Left colon (tissue), 2 donors: ENCODE data around the gene RNFT2. TPM values are rescaled to one million over a fixed set of nuclear protein-coding genes. Genes with fewer than 3 reads are reported as not detected.

Experiments used
- ATAC-seq: fragments of 200-7000 bp; cut with Tn5 transposase; one replicate; pipeline ENCODE4 v1.9.1; 2020; ENCODE audit warnings: mild to moderate bottlenecking, moderate library complexity
- DNase-seq, 2 donors: peaks; one replicate each; pipeline ENCODE4 v3.0.0-alpha.2; 2020
- intact Hi-C, 2 donors: fragments of 100-400 bp; cut with DNase I in 1 of 2; cut with micrococcal nuclease in 1 of 2; formaldehyde crosslinking; loops; one replicate each; pipeline versions ENCODE4 v1.11.2 to v1.14.0; 2022; cut with DNase I, micrococcal nuclease
- total RNA-seq, 2 donors: library from RNA; stranded (reverse); fragmentation: NEBNext Ultra II Directional; extraction: Animal tissue kit (Norgen Biotek cat#: 25700); gene quantifications; one replicate each; pipeline ENCODE4 v1.2.1, GENCODE V29; 2021
- donor health status: DM: no; HTN: no; CAD: no.
- donor health status: DM: yes; HTN: yes; CAD: no.

The RNFT2 gene
- total RNA-seq, 2 donors from 2014 or later = 2.3 to 2.8 TPM

- intact Hi-C loops = no loop called here
- DNase-seq = peak in 1 of 2 donors; percentile 22
- ATAC-seq = no peak
Observed at GRCh38 chr12:116881325-116881876, 143.3 kb downstream of the RNFT2 start, which contains the start of gene HRK. Gene HRK (minus strand): TSS chr12:116881441. CDS start chr12:116881307, 134 bp downstream.

- intact Hi-C loops = no loop called here
- DNase-seq (no peak), ATAC-seq (no peak)
Observed at GRCh38 chr12:116881877-116882507, 143.9 kb downstream of the RNFT2 start.

GRCh38 chr12:116882742-116883141 lies 144.6 kb downstream of the RNFT2 start:
- no peak for DNase-seq
- ATAC-seq = no peak
- intact Hi-C loops = no loop called here

GRCh38 chr12:116884871-116885270 lies 146.8 kb downstream of the RNFT2 start:
- intact Hi-C loops = no loop called here
- DNase-seq (no peak), ATAC-seq (no peak)

- no peak for DNase-seq
- no peak for ATAC-seq
- intact Hi-C loops = no loop called here
Observed at GRCh38 chr12:116885491-116885890, 147.4 kb downstream of the RNFT2 start.

GRCh38 chr12:116887244-116887643 lies 149.1 kb downstream of the RNFT2 start:
- no peak for DNase-seq
- ATAC-seq = no peak
- intact Hi-C loops = no loop called here

GRCh38 chr12:116887897-116888296 lies 149.8 kb downstream of the RNFT2 start:
- ATAC-seq = peak; percentile 67
- DNase-seq = no peak
- intact Hi-C loops = no loop called here

- DNase-seq = no peak
- no peak for ATAC-seq
- intact Hi-C loops = no loop called here
Observed at GRCh38 chr12:116890330-116890729, 152.2 kb downstream of the RNFT2 start.

- ATAC-seq (no peak), DNase-seq (no peak)
- intact Hi-C loops = no loop called here
Observed at GRCh38 chr12:116891019-116891418, 152.9 kb downstream of the RNFT2 start.

GRCh38 chr12:116892349-116893140 lies 154.4 kb downstream of the RNFT2 start:
- no peak for DNase-seq
- intact Hi-C loops = no loop called here
- ATAC-seq = no peak

- DNase-seq = no peak
- intact Hi-C loops = no loop called here
- no peak for ATAC-seq
Observed at GRCh38 chr12:116894913-116895312, 156.8 kb downstream of the RNFT2 start.

GRCh38 chr12:116896411-116896924 lies 158.4 kb downstream of the RNFT2 start:
- DNase-seq = no peak
- ATAC-seq = no peak
- intact Hi-C loops = no loop called here

GRCh38 chr12:116897476-116897875 lies 159.4 kb downstream of the RNFT2 start:
- DNase-seq = no peak
- intact Hi-C loops = no loop called here
- ATAC-seq = no peak

GRCh38 chr12:116898669-116899068 lies 160.6 kb downstream of the RNFT2 start:
- DNase-seq (no peak), ATAC-seq (no peak)
- intact Hi-C loops = no loop called here

- no peak for DNase-seq
- ATAC-seq = no peak
- intact Hi-C loops = no loop called here
Observed at GRCh38 chr12:116901612-116902011, 163.5 kb downstream of the RNFT2 start.

Other genes with a start within 250 kb of the RNFT2 start
- gene MAP1LC3B2, start 178.9 kb upstream of the RNFT2 start, total RNA-seq = 1 to 10 TPM; 1.9 to 2.6 TPM
- gene SPRING1, start 246 bp upstream of the RNFT2 start, total RNA-seq = 10 to 100 TPM; 55.9 to 58.5 TPM
- gene HRK, start 143.1 kb downstream of the RNFT2 start, total RNA-seq = 1 to 10 TPM in 1 of 2 donors, under 1 TPM in 1; 0.73 to 1.1 TPM
- gene FBXW8, start 172.6 kb downstream of the RNFT2 start, total RNA-seq = 10 to 100 TPM in 1 of 2 donors, 1 to 10 TPM in 1; 9.0 to 14.4 TPM